Mesenchymal stem cell (in vitro differentiated cells and primary cell): ENCODE data around the gene HIVEP3.

Experiments used
- DNase-seq: peaks from one replicate; pipeline ENCODE4 v3.0.0-alpha.2; 2013
- H2AFZ ChIP-seq: one replicate; pipeline ENCODE4 v1.6.1; 2013; ENCODE audit warnings: low read depth, mild to moderate bottlenecking, control low read depth, inconsistent platforms, low read length, moderate library complexity
- H2AK5ac ChIP-seq: 2 replicates; pipeline ENCODE4 v1.6.1; 2013; ENCODE audit warnings: low read length, moderate library complexity, mild to moderate bottlenecking, inconsistent platforms; ENCODE audit not compliant: severe bottlenecking
- H2BK120ac ChIP-seq: one replicate; pipeline ENCODE4 v1.6.1; 2013; ENCODE audit warnings: low read depth, mild to moderate bottlenecking, inconsistent platforms, low read length, moderate library complexity
- H2BK12ac ChIP-seq, 2 experiments: one replicate each; pipeline ENCODE4 v1.6.1; 2013; ENCODE audit warnings: inconsistent platforms in 2 of 2, low read length in 2 of 2, mild to moderate bottlenecking in 2 of 2, moderate library complexity in 2 of 2, control low read depth in 1 of 2
- H2BK15ac ChIP-seq: one replicate; pipeline ENCODE4 v1.6.1; 2013; ENCODE audit warnings: mild to moderate bottlenecking, low read depth, inconsistent platforms; ENCODE audit not compliant: poor library complexity, severe bottlenecking
- H2BK5ac ChIP-seq: 2 replicates; pipeline ENCODE4 v1.6.1; 2013; ENCODE audit warnings: low read depth, mild to moderate bottlenecking, low read length, control low read depth, inconsistent platforms; ENCODE audit not compliant: poor library complexity, severe bottlenecking
- H3K14ac ChIP-seq, 2 experiments: one replicate each; pipeline ENCODE4 v1.6.1; 2013; ENCODE audit warnings: inconsistent platforms in 2 of 2, low read length in 2 of 2, control low read depth in 1 of 2, mild to moderate bottlenecking in 1 of 2, moderate library complexity in 1 of 2
- H3K18ac ChIP-seq, 2 experiments: one replicate each; pipeline ENCODE4 v1.6.1; 2013; ENCODE audit warnings: inconsistent platforms in 2 of 2, low read length in 2 of 2, control low read depth in 1 of 2, low read depth in 1 of 2, mild to moderate bottlenecking in 1 of 2
- H3K23ac ChIP-seq, 2 experiments: one replicate each; pipeline ENCODE4 v1.6.1; 2013; ENCODE audit warnings: inconsistent platforms in 2 of 2, low read length in 2 of 2, mild to moderate bottlenecking in 2 of 2, moderate library complexity in 2 of 2, control low read depth in 1 of 2
- H3K27ac ChIP-seq: 2 replicates; pipeline ENCODE4 v1.5.1; 2013; ENCODE audit warnings: mild to moderate bottlenecking, moderate library complexity, low read length, control low read depth, inconsistent platforms; ENCODE audit not compliant: poor library complexity, severe bottlenecking
- H3K27me3 ChIP-seq, 2 experiments: 2 replicates each; pipeline versions ENCODE4 v1.6.1 to v1.7.0; 2013; ENCODE audit warnings: low read length in 2 of 2, mild to moderate bottlenecking in 2 of 2, moderate library complexity in 2 of 2, control low read depth in 1 of 2, inconsistent platforms in 1 of 2; ENCODE audit not compliant: control insufficient read depth in 1 of 2, insufficient read depth in 1 of 2
- H3K36me3 ChIP-seq, 2 experiments: 2 replicates each; pipeline versions ENCODE4 v1.6.1 to v1.7.0; 2013; ENCODE audit warnings: low read length in 2 of 2, control low read depth in 1 of 2, inconsistent platforms in 1 of 2, low read depth in 1 of 2, mild to moderate bottlenecking in 1 of 2; ENCODE audit not compliant: insufficient read depth in 2 of 2, control insufficient read depth in 1 of 2
- H3K4ac ChIP-seq, 2 experiments: one replicate each; pipeline ENCODE4 v1.6.1; 2013; ENCODE audit warnings: inconsistent platforms in 2 of 2, low read length in 2 of 2, mild to moderate bottlenecking in 2 of 2, moderate library complexity in 2 of 2, control low read depth in 1 of 2, low read depth in 1 of 2
- H3K4me1 ChIP-seq: 2 replicates; pipeline ENCODE4 v1.6.1; 2013; ENCODE audit warnings: low read depth, low read length, control low read depth; ENCODE audit not compliant: control insufficient read depth, insufficient read depth
- H3K4me2 ChIP-seq: 2 replicates; pipeline ENCODE4 v1.6.1; 2013; ENCODE audit warnings: low read length, mild to moderate bottlenecking, inconsistent platforms; ENCODE audit not compliant: poor library complexity, severe bottlenecking
- H3K4me3 ChIP-seq, 2 experiments: 2 replicates each; pipeline versions ENCODE4 v1.5.1 to v1.7.0; 2013; ENCODE audit warnings: low read length in 2 of 2, mild to moderate bottlenecking in 2 of 2, control low read depth in 1 of 2, low read depth in 1 of 2; ENCODE audit not compliant: insufficient read depth in 1 of 2
- H3K79me1 ChIP-seq: replicated peaks from 2 replicates; pipeline ENCODE4 v1.6.1; 2013; ENCODE audit warnings: mild to moderate bottlenecking, control low read depth, low read length, inconsistent platforms; ENCODE audit not compliant: poor library complexity, severe bottlenecking
- H3K9ac ChIP-seq: 2 replicates; pipeline ENCODE4 v1.7.0; 2013; ENCODE audit warnings: mild to moderate bottlenecking, low read length, moderate library complexity
- H3K9me3 ChIP-seq: 2 replicates; pipeline ENCODE4 v1.7.0; 2013; ENCODE audit warnings: mild to moderate bottlenecking, low read length; ENCODE audit not compliant: control insufficient read depth
- H4K8ac ChIP-seq: one replicate; pipeline ENCODE4 v1.6.1; 2013; ENCODE audit warnings: inconsistent platforms, mild to moderate bottlenecking, low read length, moderate library complexity
- H4K91ac ChIP-seq: one replicate; pipeline ENCODE4 v1.6.1; 2013; ENCODE audit warnings: mild to moderate bottlenecking, low read length, inconsistent platforms
- WGBS: methylation state at CpG from one replicate; pipeline ENCODE4 v1.1.7; 2013; ENCODE audit warnings: mixed read lengths; 5-methylcytosine and 5-hydroxymethylcytosine counted together

The HIVEP3 gene

GRCh38 chr1:41812051-41812450 is 106.7 kb downstream of the HIVEP3 start:
- Histone ChIP-seq H2BK5ac (no peak overlapping the region), H2BK120ac (no peak overlapping the region), H4K91ac (no peak overlapping the region), H2BK12ac (no peak overlapping the region), H3K4me3 (peak overlapping the region in 1 of 2 experiments; percentile 25), H3K14ac (no peak overlapping the region), H3K4ac (no peak overlapping the region), H3K79me1 (peaks cover 19% of the 10 kb centered on the region), H3K9ac (peak overlapping the region; percentile 71), H2AFZ (no peak overlapping the region), H3K27me3 (no peaks in the 10 kb centered on the region), H3K4me2 (no peak overlapping the region), H3K27ac (peak overlapping the region; percentile 18), H2BK15ac (peak overlapping the region; percentile 65), H3K4me1 (peaks cover 13% of the 10 kb centered on the region), H3K9me3 (no peaks in the 10 kb centered on the region), H3K23ac (no peak overlapping the region), H3K36me3 (no peaks in the 10 kb centered on the region), H4K8ac (no peak overlapping the region), H3K18ac (no peak overlapping the region), H2AK5ac (no peak overlapping the region)
- DNase-seq, result peak; percentile 83
- 0% methylated on average over 2 of the region's 5 CpGs for WGBS

GRCh38 chr1:41811051-41811795 is 107.5 kb downstream of the HIVEP3 start:
- Histone ChIP-seq H3K27ac (no peak overlapping the region), H2AK5ac (no peak overlapping the region), H4K91ac (no peak overlapping the region), H2AFZ (no peak overlapping the region), H3K23ac (no peak overlapping the region), H3K4ac (no peak overlapping the region), H3K79me1 (peaks cover 25% of the 10 kb centered on the region), H3K14ac (no peak overlapping the region), H2BK5ac (no peak overlapping the region), H2BK120ac (no peak overlapping the region), H3K9ac (no peak overlapping the region), H3K4me1 (peaks cover 17% of the 10 kb centered on the region), H3K27me3 (no peaks in the 10 kb centered on the region), H3K4me3 (no peak overlapping the region), H2BK15ac (no peak overlapping the region), H4K8ac (no peak overlapping the region), H3K4me2 (no peak overlapping the region), H3K36me3 (no peaks in the 10 kb centered on the region), H3K18ac (no peak overlapping the region), H2BK12ac (no peak overlapping the region), H3K9me3 (no peaks in the 10 kb centered on the region)
- WGBS, result 14% methylated on average over 4 of the region's 7 CpGs
- peak; percentile 82 for DNase-seq

- Histone ChIP-seq H3K27ac (no peak overlapping the region), H3K23ac (no peak overlapping the region), H2BK15ac (no peak overlapping the region), H3K14ac (no peak overlapping the region), H3K4me2 (no peak overlapping the region), H2BK120ac (no peak overlapping the region), H4K91ac (no peak overlapping the region), H3K18ac (no peak overlapping the region), H4K8ac (no peak overlapping the region), H3K36me3 (no peaks in the 10 kb centered on the region), H2BK12ac (no peak overlapping the region), H3K4me3 (no peak overlapping the region), H2AFZ (no peak overlapping the region), H3K79me1 (peaks cover 29% of the 10 kb centered on the region), H2BK5ac (no peak overlapping the region), H3K4ac (no peak overlapping the region), H3K9me3 (no peaks in the 10 kb centered on the region), H3K9ac (no peak overlapping the region), H3K4me1 (peaks cover 17% of the 10 kb centered on the region), H2AK5ac (no peak overlapping the region), H3K27me3 (no peaks in the 10 kb centered on the region)
- DNase-seq, result peak; percentile 66
Observed at GRCh38 chr1:41810446-41810845, 108.3 kb downstream of the HIVEP3 start.

GRCh38 chr1:41809692-41810091 is 109.0 kb downstream of the HIVEP3 start:
- H4K91ac ChIP-seq, result no peak overlapping the region
- H2BK15ac ChIP-seq, result no peak overlapping the region
- H3K4me2 ChIP-seq, result no peak overlapping the region
- no peak overlapping the region for H3K4me3 ChIP-seq
- H3K18ac ChIP-seq, result no peak overlapping the region
- 46% methylated on average over 3 of the region's 3 CpGs for WGBS
- no peak overlapping the region for H2BK120ac ChIP-seq
- no peak overlapping the region for H2BK12ac ChIP-seq
- no peak overlapping the region for H3K23ac ChIP-seq
- H3K36me3 ChIP-seq, result no peaks in the 10 kb centered on the region
- H3K79me1 ChIP-seq, result peaks cover 29% of the 10 kb centered on the region
- no peak overlapping the region for H3K9ac ChIP-seq
- H3K27me3 ChIP-seq, result no peaks in the 10 kb centered on the region
- H4K8ac ChIP-seq, result no peak overlapping the region
- no peaks in the 10 kb centered on the region for H3K9me3 ChIP-seq
- H3K14ac ChIP-seq, result no peak overlapping the region
- no peak overlapping the region for H2BK5ac ChIP-seq
- no peak overlapping the region for H2AFZ ChIP-seq
- no peak overlapping the region for H2AK5ac ChIP-seq
- H3K4me1 ChIP-seq, result peaks cover 17% of the 10 kb centered on the region
- DNase-seq, result no peak
- no peak overlapping the region for H3K4ac ChIP-seq
- H3K27ac ChIP-seq, result no peak overlapping the region
